MCF 10A (cell line): ENCODE results near the gene CDKN1A. TPM values are rescaled to one million over a fixed set of nuclear protein-coding genes. Genes with fewer than 3 reads are reported as not detected.

Experiments
- BruUV-seq: library from RNA; stranded (reverse); fragments of 400-500 nt; replicated peaks from 2 replicates; lab custom pipeline; 2021; lab: Mats Ljungman, UMichigan
- CTCF ChIA-PET: fragments of 300-600 bp; sonication (Branson Sonifier 250); formaldehyde crosslinking; extraction: SDS; loops from one replicate; lab custom pipeline; 2021; ENCODE audit warnings: antibody characterized with exemption, inconsistent platforms; lab: Yijun Ruan, JAX
- POLR2A ChIA-PET: fragments of 300-600, 350-650 bp; sonication (Branson Sonifier 250); formaldehyde crosslinking; extraction: SDS; loops from one replicate; lab custom pipeline; 2020; ENCODE audit warnings: antibody characterized with exemption, inconsistent platforms; lab: Yijun Ruan, JAX
- DNase-seq: peaks from one replicate; pipeline ENCODE4 v3.0.0-alpha.2; 2018; ENCODE audit not compliant: unreplicated experiment
- H3K27ac Mint-ChIP-seq: one replicate; pipeline ENCODE4 v1.8.0; 2022; ENCODE audit warnings: mild to moderate bottlenecking, low read depth, mixed read lengths; ENCODE audit not compliant: unreplicated experiment
- H3K27me3 Mint-ChIP-seq: one replicate; pipeline ENCODE4 v1.8.0; 2022; ENCODE audit warnings: mixed read lengths; ENCODE audit not compliant: insufficient read depth, unreplicated experiment
- H3K36me3 Mint-ChIP-seq: one replicate; pipeline ENCODE4 v1.8.0; 2022; ENCODE audit warnings: mild to moderate bottlenecking, moderate library complexity, mixed read lengths; ENCODE audit not compliant: insufficient read depth, unreplicated experiment
- H3K4me1 Mint-ChIP-seq: one replicate; pipeline ENCODE4 v1.8.0; 2022; ENCODE audit warnings: mixed read lengths; ENCODE audit not compliant: insufficient read depth, unreplicated experiment
- H3K4me3 Mint-ChIP-seq: one replicate; pipeline ENCODE4 v1.8.0; 2022; ENCODE audit warnings: mild to moderate bottlenecking, moderate library complexity, mixed read lengths; ENCODE audit not compliant: unreplicated experiment
- H3K9me3 Mint-ChIP-seq: one replicate; pipeline ENCODE4 v1.8.0; 2022; ENCODE audit warnings: mixed read lengths; ENCODE audit not compliant: unreplicated experiment
- intact Hi-C: fragments of 100-400 bp; cut with micrococcal nuclease; formaldehyde crosslinking; loops from 2 replicates; pipeline ENCODE4 v1.14.1; 2022
- total RNA-seq: library from RNA; stranded (reverse); gene quantifications from 2 replicates; pipeline ENCODE4 v1.2.3, GENCODE V29; 2022
- TF ChIP-seq, protein P1 (sequence below): fragments of 200-600 bp; IDR thresholded peaks from one replicate; pipeline ENCODE4 v1.8.0; 2022; ENCODE audit warnings: antibody characterized with exemption, mild to moderate bottlenecking; ENCODE audit not compliant: unreplicated experiment

The CDKN1A gene
- total RNA-seq, 1 experiment from 2014 or later: 407 TPM

DNA sequence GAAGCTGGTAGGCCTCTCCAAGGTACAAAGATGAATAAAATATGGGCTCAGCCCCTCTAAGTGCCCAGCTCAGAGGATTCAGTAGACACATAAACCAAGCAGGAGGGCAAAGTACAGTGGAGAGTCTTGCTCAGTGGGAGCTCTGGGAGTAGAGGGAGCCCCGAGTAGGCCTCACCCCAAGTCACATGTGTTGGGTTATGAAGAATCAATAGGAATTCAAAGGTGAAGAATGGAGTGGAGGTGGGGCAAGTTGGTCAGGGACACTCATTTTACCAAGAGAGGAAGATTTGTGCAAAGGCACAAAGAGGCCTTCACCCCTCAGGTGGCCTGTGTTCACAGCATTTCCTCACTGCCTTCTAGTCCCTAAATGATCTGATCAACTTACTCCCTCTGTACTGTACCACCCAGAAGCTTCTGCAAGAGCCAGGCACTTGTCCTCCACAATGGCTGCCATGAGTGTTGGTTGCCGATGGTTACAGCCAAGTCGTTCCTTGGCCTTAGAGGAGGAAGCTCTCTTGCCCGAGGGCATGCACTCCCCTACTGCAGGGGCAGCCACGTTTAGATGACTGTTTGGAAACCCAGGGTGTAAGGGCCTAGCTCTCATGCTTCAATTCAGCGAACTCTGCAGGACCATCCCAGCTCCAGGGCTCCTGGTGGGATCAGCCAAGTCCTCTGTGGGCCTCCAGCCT lies 6.7 kb upstream of the CDKN1A start:
- no peaks in the 10 kb centered on the region for H3K36me3 Mint-ChIP-seq
- TF ChIP-seq, protein P1, sequence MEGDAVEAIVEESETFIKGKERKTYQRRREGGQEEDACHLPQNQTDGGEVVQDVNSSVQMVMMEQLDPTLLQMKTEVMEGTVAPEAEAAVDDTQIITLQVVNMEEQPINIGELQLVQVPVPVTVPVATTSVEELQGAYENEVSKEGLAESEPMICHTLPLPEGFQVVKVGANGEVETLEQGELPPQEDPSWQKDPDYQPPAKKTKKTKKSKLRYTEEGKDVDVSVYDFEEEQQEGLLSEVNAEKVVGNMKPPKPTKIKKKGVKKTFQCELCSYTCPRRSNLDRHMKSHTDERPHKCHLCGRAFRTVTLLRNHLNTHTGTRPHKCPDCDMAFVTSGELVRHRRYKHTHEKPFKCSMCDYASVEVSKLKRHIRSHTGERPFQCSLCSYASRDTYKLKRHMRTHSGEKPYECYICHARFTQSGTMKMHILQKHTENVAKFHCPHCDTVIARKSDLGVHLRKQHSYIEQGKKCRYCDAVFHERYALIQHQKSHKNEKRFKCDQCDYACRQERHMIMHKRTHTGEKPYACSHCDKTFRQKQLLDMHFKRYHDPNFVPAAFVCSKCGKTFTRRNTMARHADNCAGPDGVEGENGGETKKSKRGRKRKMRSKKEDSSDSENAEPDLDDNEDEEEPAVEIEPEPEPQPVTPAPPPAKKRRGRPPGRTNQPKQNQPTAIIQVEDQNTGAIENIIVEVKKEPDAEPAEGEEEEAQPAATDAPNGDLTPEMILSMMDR: no peak
- DNase-seq: no peak
- ChIA-PET CTCF (interaction anchor here (0.7 to 1.0 kb wide), 4 partner anchors 15 to 57 kb away, joined by 3 to 4 read pairs (median 3); no protein-coding TSS in a partner anchor), POLR2A (interaction anchor here (0.6 to 12.9 kb wide), 6 partner anchors 8 to 1976 kb away, joined by 3 to 495 read pairs (median 5); partner anchors contain the start of gene CDKN1A)
- H3K27ac Mint-ChIP-seq: no peak overlapping the region
- H3K27me3 Mint-ChIP-seq: no peaks in the 10 kb centered on the region
- no peaks in the 10 kb centered on the region for H3K9me3 Mint-ChIP-seq
- no peak overlapping the region for H3K4me3 Mint-ChIP-seq
- H3K4me1 Mint-ChIP-seq: peaks cover 21% of the 10 kb centered on the region
- intact Hi-C loops: no loop called here
- no TSS peak for BruUV-seq

DNA sequence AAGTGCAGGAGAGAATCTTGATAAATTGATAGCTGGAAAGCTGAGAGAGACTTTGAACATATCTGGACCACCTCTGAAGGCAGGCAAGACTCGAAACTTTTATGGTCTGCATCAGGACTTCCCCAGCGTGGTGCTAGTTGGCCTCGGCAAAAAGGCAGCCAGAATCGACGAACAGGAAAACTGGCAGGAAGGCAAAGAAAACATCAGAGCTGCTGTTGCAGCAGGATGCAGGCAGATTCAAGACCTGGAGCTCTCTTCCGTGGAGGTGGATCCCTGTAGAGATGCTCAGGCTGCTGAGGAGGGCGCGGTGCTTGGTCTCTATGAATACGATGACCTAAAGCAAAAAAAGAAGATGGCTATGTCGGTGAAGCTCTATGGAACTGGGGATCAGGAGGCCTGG lies 4.6 kb upstream of the CDKN1A start:
- DNase-seq: no peak
- intact Hi-C loops: no loop called here

DNA sequence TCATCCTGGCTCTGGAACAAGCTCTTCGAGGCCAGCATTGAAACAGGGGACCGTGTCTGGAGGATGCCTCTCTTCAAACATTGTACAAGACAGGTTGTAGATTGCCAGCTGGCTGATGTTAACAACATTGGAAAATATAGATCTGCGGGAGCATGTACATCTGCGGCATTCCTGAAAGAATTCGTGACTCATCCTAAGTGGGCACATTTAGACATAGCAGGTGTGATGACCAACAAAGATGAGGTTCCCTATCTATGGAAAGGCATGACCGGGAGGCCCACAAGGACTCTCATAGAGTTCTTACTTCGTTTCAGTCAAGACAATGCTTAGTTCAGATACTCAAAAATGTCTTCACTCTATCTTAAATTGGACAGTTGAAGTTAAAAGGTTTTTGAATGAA lies 3.6 kb upstream of the CDKN1A start:
- H3K36me3 Mint-ChIP-seq: peaks cover 21% of the 10 kb centered on the region
- intact Hi-C loops: loop anchor here (5.0 kb wide), 1 partner anchor 128 kb away; the partner anchor contains the start of gene STK38
- peak; percentile 50 for DNase-seq
- ChIA-PET POLR2A (interaction anchor here (1.2 to 17.5 kb wide), 5 partner anchors 7 to 78 kb away, joined by 4 to 495 read pairs (median 99); partner anchors contain the start of gene SRSF3), CTCF (interaction anchor here (1.9 to 8.0 kb wide), 2 partner anchors 8 to 52 kb away, joined by 6 to 37 read pairs; no protein-coding TSS in a partner anchor)
- no peak overlapping the region for H3K4me3 Mint-ChIP-seq
- no TSS peak for BruUV-seq
- H3K4me1 Mint-ChIP-seq: peaks cover 23% of the 10 kb centered on the region
- TF ChIP-seq, protein P1: no peak
- H3K27me3 Mint-ChIP-seq: no peaks in the 10 kb centered on the region
- H3K27ac Mint-ChIP-seq: peak overlapping the region; percentile 39
- H3K9me3 Mint-ChIP-seq: no peaks in the 10 kb centered on the region

More for the DNA sequence above, 4.6 kb upstream of the CDKN1A start:
- BruUV-seq: no TSS peak
- Mint-ChIP-seq H3K36me3 (peaks cover 10% of the 10 kb centered on the region), H3K27ac (no peak overlapping the region), H3K9me3 (no peaks in the 10 kb centered on the region), H3K4me3 (no peak overlapping the region), H3K27me3 (no peaks in the 10 kb centered on the region), H3K4me1 (peaks cover 23% of the 10 kb centered on the region)
- ChIA-PET CTCF (interaction anchor here (0.7 to 1.9 kb wide), 2 partner anchors 51 to 196 kb away, joined by 3 to 6 read pairs; no protein-coding TSS in a partner anchor), POLR2A (interaction anchor here (0.6 to 17.5 kb wide), 8 partner anchors 6 to 77 kb away, joined by 3 to 495 read pairs (median 27); partner anchors contain the start of genes CDKN1A and SRSF3)
- TF ChIP-seq, protein P1: no peak
